HG03039 (cell line): ENCODE results near the gene BCAS3.
"Not testable (repeated sequence)": the region's sequence is repeated elsewhere in the genome, so short reads cannot be mapped to it uniquely, and the experiment has no call there.

Experiments
- ATAC-seq: cut with Tn5 transposase; IDR thresholded peaks from one replicate; pipeline ENCODE4 v1.9.1; 2021; ENCODE audit warnings: mild to moderate bottlenecking, moderate library complexity; ENCODE audit not compliant: unreplicated experiment

Gene BCAS3

DNA sequence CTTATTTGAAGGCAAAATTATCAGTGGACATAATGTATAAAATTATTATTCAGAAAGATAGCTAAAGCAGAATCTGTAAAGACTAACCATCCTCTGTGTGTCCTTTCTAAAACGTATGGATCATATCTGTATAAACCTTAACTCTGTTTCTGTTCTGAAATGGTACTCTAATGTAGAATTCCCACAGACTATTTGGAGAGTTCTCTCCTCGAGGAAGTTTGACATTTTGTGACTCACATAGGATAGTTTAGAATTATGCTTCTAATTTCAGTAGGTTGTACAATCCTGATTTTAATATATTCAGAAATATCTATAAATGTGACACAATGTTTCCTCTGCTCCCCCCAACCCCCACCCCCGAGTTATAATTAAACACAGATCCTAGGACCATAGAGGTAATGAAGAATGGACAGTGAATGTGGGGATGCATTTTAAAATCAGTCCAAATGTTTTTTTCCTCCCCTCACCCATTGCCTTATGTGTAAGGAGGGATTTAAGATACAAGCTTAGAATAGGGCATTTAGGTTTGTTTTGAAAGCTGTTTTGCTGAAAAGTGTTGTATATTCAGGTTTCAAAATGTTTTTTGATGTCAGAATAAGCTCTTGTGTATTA, 66.8 kb downstream of the BCAS3 start:
- ATAC-seq: no peak

DNA sequence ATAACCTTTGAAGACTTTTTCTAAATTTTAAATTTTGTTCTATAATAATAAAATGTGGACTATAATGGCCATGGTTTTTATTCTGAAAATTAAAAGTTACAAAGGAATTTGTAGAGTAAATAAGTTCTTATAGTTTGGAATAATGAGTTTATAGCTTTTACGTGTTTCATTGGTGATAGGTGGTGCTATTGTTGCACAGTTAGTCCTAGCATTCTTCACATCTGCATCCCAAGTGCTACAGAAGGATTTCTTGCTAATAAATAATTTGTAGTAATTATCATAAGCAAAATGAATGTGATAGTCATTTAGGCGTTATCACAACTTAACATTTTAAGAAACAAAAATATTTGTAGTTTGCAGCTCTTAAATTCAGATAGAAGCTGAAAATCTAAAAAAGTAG, 67.9 kb downstream of the BCAS3 start:
- ATAC-seq: no peak

DNA sequence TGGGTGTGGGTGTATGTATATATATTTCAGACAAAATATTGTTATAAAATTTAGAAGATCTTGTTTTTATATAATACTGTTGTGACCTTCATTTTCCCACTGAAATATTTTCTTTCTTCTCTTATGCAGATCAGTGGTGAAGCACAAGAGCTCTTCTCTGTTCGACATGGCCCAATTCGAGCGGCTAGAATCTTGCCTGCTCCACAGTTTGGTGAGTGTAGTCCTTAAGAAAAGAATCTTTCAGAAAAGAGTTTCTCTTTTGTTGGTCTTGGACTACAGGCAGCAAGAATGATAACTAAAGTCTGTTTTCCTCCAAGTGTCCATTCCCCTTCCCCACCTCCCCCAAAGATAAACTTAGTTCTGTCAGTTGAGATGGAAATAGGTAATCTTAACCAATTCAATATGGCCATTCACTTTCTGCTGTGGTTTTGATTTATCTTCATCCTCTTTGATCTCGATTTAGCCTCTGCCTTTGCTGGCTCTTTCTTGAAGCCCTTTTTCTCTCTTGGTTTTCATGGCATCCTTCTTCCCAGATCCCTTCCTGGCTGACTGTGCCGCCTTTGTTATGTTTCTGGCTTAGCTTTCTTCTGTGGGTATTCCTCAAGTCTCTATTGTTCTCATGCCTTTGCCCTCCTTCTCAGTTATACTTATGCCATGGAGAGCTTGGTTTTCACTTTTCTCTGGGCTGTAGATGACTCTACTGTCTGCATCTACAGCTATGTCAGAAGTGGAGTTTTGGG, 69.6 kb downstream of the BCAS3 start:
- ATAC-seq: no peak

DNA sequence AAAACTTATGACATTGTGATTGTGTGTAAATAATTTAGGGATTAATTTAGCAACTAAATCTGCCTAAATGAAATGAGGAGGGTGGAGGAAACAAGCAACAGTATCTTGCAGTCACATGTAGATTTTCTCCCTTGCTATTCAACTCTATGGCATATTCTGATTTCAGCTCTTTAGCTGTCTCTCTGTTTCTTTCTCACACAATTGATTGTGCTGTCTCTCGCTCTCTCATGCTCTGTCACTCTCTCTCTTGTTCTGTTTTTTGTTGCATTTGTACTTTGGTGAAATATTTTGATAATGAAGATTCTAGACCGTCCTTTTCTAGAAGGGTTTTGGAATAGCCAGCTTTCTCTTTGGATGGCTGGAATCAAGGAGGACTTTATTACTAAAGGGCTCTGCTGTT, 70.6 kb downstream of the BCAS3 start:
- ATAC-seq: no peak

DNA sequence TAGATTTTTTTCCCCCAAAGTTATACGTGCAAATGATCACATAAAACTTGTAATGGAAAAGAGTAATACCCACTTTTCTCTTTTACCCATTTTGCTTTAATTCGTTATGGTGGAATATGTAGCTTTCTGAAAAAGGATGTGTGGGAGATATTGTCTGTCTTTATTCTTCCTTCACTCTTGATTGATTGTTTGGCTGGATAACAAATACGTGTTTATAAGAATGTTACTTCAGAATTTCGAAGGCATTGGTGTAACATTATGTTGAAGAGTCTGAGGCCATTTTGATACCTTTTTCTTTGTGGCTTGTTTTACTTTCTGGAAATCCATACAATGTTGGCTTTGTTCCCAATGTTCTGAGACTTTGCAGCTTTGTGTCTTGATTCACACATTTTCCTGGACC, 71.4 kb downstream of the BCAS3 start:
- no peak for ATAC-seq

DNA sequence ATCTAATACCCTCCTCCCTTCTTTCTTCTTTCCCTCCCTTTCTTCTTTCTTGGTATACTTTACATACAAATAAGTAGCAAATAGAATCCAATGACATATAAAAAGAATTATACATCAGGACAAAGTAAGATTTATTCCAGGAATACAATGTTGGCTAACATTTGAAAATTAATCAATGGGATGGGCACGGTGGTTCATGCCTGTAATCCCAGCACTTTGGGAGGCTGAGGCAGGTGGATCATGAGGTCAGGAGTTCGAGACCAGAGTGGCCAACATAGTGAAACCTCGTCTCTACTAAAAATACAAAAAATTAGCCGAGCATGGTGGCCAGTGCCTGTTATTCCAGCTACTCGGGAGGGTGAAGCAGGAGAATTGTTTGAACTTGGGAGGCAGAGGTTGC, 72.1 kb downstream of the BCAS3 start:
- no peak for ATAC-seq

DNA sequence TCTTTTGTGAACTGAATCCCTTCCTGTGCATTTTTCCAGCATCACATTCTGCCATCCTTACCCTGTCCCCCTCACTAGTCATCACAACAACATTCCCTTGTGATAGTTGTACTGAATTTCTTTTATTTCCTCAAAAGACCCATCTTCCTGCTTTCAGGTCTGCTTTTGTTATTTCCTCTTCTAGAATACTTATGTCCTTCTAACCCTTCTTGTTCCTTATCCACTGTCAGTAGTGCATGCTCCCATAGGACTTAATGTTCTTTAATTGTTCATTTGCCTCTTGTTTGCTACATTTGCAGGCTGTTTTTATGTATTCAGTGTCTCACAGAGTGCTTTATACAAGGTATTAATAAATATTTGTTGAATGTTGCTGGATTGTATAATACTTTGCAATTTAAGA, 73.0 kb downstream of the BCAS3 start:
- ATAC-seq: no peak

DNA sequence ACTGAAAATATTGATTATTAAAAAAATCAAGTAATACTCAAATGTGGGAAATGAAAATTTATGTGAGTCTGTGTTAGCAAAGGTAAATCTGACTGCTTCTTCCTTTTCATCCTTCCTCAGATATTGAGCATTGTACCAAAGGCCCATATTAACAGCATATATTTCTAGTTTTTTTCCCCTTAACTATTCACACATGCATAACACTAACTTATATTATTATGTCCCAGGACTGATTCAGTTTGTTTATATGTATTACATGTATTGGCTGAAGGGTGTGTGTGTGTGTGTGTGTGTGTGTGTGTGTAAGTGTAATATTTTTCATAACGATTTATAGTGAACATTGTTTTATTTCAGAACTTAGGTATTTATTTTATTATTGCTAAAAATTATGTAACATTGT, 74.2 kb downstream of the BCAS3 start:
- ATAC-seq: no peak

DNA sequence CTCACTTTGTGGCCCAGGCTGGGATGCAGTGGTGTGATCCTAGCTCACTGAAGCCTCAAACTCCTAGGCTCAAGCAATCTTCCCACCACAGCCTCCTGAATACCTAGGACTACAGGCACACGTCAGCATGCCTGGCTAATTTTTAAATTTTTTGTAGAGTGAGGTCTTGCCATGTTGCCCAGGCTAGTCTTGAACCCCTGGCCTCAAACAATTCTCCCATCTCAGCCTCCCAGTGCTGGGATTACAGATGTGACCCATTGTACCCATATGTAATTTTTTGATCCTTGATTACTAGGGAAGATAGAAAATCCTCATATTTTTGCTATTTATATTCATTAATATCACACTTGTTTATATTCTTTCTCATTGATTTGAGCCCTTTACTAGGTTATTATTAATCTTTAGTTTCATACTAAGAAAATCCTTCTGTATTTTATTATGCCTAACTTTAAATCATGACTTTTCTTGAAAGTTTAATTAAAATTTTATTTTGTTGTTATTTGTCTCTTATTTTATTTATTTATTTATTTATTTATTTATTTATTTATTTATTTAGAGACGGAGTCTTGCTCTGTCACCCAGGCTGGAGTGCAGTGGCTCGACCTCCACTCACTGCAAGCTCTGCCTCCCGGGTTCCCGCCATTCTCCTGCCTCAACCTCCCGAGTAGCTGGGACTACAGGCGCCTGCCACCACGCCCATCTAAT, 75.4 kb downstream of the BCAS3 start:
- ATAC-seq: no peak

DNA sequence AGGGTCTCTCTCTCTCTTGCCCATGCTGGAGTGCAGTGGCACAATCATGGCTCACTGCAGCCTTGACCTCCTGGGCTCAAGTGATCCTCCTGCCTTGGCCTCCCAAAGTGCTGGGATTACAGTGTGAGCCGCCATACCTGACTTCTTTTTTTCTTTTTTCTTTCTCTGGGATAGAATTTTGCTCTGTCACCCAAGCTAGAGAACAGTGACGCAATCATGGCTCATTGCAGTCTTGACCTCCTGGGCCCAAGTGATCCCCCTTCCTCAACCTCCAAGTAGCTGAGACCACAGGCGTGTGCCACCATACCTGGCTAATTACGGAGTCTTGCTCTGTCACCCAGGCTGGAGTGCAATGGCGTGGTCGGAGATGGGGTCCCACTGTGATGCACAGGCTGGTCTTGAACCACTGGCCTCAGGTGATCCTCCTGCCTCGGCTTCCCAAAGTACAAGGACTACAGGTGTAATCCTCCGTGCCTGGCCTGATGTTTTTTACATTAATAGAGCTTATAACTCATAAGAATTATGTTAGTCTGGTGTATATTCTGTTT, 76.5 kb downstream of the BCAS3 start:
- no peak for ATAC-seq

DNA sequence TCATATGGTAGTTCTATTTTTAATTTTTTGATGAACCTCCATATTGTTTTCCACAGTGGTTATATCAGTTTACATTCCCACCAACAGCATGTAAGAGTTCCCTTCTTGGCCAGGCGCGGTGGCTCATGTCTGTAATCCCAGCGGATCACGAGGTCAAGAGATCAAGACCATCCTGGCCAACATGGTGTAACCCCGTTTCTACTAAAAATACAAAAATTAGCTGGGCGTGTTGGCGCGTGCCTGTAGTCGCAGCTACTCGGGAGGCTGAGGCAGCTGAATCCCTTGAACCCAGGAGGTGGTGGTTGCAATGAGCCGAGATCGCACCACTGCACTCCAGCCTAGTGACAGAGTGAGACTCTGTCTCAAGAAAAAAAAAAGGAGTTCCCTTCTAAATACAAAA, 79.1 kb downstream of the BCAS3 start:
- not testable (repeated sequence) for ATAC-seq

DNA sequence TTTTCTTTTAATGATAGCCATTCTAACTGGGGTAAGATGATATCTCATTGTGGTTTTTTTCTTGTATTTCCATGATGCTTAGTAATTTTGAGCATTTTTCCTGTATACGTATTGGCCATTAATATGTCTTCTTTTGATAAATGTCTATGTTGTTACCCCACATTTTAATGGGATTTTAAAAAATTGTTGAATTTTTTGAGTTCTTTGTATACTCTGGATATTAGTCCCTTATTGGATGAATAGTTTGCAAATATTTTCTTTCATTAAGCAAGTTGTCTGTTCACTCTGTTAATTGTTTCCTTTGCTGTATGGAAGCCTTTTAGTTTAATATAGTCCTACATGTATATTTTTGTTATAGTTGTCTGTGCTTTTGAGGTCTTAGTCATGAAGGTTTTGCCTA, 79.8 kb downstream of the BCAS3 start:
- no peak for ATAC-seq

DNA sequence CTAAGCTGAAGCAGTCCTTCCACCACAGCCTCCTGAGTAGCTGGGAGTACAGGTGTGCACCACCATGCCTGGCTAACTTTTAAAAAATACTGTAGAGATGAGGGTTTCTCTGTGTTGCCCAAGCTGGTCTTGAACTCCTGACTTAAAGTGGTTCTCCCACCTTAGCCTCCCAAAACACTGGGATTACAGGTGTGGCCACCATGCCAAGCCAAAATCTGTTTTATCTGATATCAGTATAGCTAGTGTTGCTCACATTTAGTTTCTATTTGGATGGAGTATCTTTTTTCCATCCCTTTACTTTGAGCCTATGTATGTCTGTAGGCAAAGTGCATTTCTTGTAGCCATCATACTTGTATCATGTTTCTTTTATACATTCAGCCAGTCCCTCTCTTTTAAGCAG, 82.1 kb downstream of the BCAS3 start:
- no peak for ATAC-seq

DNA sequence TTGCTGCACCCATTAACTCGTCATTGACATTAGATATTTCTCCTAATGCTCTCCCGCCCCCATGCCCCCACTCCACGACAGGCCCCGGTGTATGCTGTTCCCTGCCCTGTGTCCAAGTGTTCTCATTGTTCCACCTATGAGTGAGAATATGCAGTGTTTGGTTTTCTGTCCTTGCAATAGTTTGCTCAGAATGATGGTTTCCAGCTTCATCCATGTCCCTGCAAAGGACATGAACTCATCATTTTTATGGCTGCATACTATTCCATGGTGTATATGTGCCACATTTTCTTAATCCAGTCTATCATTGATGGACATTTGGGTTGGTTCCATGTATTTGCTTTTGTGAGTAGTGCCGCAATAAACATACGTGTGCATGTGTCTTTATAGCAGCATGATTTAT, 83.7 kb downstream of the BCAS3 start:
- ATAC-seq: not testable (repeated sequence)

DNA sequence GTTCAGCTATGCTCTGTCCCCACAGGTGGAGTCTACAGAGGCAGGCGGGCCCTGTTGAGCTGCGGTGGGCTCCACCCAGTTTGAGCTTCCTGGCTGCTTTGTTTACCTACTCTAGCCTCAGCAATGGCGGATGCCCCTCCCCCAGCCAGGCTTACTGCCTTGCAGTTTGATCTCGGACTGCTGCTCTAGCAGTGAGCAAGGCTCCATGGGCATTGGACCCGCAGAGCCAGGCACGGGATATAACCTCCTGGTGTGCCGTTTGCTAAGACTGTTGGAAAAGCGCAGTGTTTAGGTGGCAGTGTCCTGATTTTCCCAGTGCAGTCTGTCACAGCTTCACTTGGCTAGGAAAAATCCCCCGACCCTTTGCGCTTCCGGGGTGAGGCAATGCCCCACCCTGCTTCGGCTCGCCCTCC, 89.1 kb downstream of the BCAS3 start:
- ATAC-seq: no peak

DNA sequence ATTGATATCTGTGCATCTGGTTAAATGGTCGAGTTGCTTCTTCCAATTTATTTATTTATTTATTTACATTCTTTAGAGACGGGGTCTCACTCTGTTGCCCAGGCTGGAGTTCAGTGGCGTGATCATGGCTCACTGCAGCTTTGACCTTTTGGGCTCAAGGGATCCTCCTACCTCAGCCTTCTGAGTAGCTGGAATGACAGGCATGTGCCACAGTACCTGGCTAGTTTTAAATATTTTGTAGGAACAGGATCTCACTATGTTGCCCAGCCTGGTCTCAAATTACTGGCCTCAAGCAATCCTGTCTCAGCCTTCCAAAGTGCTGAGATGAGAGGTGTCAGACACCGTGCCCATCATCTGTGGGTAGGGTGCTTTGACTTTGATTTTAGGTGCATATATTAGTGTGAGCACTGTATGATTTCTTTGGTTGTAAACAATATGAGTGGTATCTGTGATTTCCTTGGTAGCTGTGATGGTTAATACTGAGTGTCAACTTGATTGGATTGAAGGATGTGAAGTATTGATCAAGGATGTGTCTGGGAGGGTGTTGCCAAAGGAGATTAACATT, 90.2 kb downstream of the BCAS3 start:
- ATAC-seq: no peak

DNA sequence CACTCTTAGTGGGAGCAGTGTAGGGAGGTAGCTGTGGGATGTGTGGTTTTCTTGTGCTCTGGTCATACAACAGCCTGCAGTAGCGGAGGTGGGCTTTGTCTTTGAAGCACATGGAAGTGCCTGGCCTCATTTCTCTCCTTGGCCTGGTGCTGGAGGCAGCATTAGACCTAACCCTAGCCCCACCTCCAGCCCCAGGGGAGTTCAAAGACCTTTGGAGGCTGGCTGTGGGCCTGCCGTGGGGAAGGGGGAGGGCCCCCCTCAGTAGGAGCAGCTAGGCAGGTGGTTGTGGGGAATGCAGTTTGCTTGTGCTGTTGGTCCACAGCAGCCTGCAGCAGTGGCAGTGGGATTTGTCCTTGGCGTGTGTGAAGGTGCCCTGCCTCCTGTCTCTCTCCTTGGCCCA, 91.7 kb downstream of the BCAS3 start:
- no peak for ATAC-seq

DNA sequence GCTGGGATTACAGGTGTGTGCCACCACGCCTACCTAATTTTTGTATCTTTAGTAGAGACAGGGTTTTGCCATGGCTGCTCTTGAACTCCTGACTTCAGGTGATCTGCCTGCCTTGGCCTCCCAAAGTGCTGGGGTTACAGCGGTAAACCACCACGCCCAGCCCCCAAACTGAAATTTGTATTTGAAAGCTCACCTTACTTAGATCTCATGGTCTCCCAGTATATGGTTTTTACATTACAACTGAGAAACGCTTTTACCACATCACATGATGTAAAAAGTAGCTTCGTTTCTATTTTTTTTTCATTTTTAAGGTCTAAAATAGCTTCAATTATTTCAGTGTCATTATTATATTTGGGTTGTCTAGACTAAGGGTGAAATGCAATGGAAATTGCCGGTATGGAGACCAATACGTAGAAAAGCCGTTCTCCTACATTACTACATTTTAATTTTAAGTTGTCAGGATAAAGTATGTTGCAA, 93.3 kb downstream of the BCAS3 start:
- no peak for ATAC-seq

DNA sequence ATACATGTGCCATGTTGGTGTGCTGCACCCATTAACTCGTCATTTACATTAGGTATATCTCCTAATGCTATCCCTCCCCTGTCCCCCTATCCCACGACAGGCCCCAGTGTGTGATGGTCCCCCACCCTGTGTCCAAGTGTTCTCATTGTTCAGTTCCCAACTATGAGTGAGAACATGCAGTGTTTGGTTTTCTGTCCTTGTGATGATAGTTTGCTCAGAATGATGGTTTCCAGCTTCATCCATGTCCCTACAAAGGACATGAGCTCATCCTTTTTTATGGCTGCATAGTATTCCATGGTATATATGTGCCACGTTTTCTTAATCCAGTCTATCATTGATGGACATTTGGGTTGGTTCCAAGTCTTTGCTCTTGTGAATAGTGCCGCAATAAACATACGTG, 94.0 kb downstream of the BCAS3 start:
- not testable (repeated sequence) for ATAC-seq

DNA sequence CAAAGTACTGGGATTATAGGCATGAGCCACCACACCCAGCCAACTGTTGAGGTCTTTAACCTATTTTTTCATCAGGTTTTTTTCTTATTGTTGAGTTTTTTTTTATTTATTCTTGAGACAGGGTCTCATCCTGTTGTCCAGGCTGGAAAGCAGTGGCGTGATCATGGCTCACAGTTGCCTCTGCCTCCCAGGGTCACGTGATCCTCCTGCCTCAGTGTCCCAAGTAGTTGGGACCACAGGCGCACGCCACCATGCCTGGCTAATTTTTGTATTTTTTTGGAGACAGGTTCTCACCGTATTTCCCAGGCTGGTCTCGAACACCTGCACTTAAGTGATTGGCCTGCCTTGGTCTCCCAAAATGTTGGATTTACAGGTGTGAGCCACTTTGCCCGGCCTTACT, 95.9 kb downstream of the BCAS3 start:
- ATAC-seq: no peak

DNA sequence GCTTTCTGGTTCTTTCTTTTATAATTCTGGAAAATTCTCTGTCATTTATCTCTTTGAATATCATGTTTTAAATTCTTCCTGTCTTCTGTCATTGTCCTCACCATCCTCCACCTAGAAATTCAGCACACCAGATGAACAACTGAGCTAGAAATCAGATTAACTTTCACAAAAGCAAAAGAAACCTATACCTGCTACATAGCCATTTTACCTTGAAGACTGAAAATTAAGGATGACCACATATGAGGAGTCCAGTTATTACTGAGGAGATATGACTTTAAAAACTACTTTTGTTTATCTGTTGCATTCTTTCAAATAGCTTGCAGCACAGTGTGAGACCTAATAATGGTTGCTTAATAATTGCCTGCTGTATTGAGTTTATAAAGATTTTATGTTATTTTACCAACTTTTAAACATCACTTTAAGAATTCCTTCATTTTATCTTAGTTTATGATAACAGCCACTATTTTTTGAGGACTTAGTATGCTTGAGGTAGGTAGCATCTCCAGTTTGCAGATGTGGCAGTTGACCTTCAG, 104.3 kb downstream of the BCAS3 start:
- no peak for ATAC-seq
